ENCODE measurements around the gene BAIAP2L2.
"Not testable (repeated sequence)": the region's sequence is repeated elsewhere in the genome, so short reads cannot be mapped to it uniquely, and the experiment has no call there.

The BAIAP2L2 gene

GRCh38 chr22:38110008-38110862 lies at the start of gene BAIAP2L2:
BAIAP2L2 (minus strand) TSS chr22:38110684; CDS start chr22:38110525, 159 bp downstream.
- no peak for DNase-seq

- DNase-seq = no peak
Measured at GRCh38 chr22:38155703-38156102, 45.2 kb upstream of the BAIAP2L2 start.

GRCh38 chr22:38154563-38154915 lies 44.1 kb upstream of the BAIAP2L2 start:
- not testable (repeated sequence) for DNase-seq

- DNase-seq = no peak
Measured at GRCh38 chr22:38153821-38154562, 43.5 kb upstream of the BAIAP2L2 start.

GRCh38 chr22:38151126-38151500 lies 40.6 kb upstream of the BAIAP2L2 start:
- DNase-seq = no peak

- no peak for DNase-seq
Measured at GRCh38 chr22:38148245-38148644, 37.8 kb upstream of the BAIAP2L2 start.

GRCh38 chr22:38146166-38146565 lies 35.7 kb upstream of the BAIAP2L2 start:
- not testable (repeated sequence) for DNase-seq

GRCh38 chr22:38144025-38144405 lies 33.5 kb upstream of the BAIAP2L2 start:
- DNase-seq = no peak

- DNase-seq = no peak
Measured at GRCh38 chr22:38142606-38143005, 32.1 kb upstream of the BAIAP2L2 start.

GRCh38 chr22:38141217-38141973 lies 30.9 kb upstream of the BAIAP2L2 start:
- DNase-seq = no peak

GRCh38 chr22:38139901-38140300 lies 29.4 kb upstream of the BAIAP2L2 start:
- no peak for DNase-seq

- DNase-seq = no peak
Measured at GRCh38 chr22:38138961-38139360, 28.5 kb upstream of the BAIAP2L2 start.

- DNase-seq = no peak
Measured at GRCh38 chr22:38137876-38138687, 27.6 kb upstream of the BAIAP2L2 start.

GRCh38 chr22:38136607-38137006 lies 26.1 kb upstream of the BAIAP2L2 start:
- DNase-seq = no peak

- no peak for DNase-seq
Measured at GRCh38 chr22:38135133-38135706, 24.7 kb upstream of the BAIAP2L2 start.

- no peak for DNase-seq
Measured at GRCh38 chr22:38133331-38133730, 22.8 kb upstream of the BAIAP2L2 start.

GRCh38 chr22:38132794-38133193 lies 22.3 kb upstream of the BAIAP2L2 start:
- DNase-seq = no peak

GRCh38 chr22:38132136-38132535 lies 21.7 kb upstream of the BAIAP2L2 start:
- no peak for DNase-seq

GRCh38 chr22:38131399-38131798 lies 20.9 kb upstream of the BAIAP2L2 start:
- DNase-seq = no peak

- no peak for DNase-seq
Measured at GRCh38 chr22:38129856-38130255, 19.4 kb upstream of the BAIAP2L2 start.

GRCh38 chr22:38129021-38129420 lies 18.5 kb upstream of the BAIAP2L2 start:
- DNase-seq = no peak

GRCh38 chr22:38127869-38128268 lies 17.4 kb upstream of the BAIAP2L2 start:
- no peak for DNase-seq

Measured in activated CD4-positive, CD25-positive, alpha-beta regulatory T cell (primary cell).